Naive B cell (primary cell): ENCODE measurements around the gene SLC9A5. TPM values are rescaled to one million over a fixed set of nuclear protein-coding genes. Genes with fewer than 3 reads are reported as not detected.

Experiments
- ATAC-seq, 2 donors: fragments of 150-1000 bp; cut with Tn5 transposase; 2 replicates each; pipeline ENCODE4 v1.10.0; 2021; ENCODE audit warnings: low read depth in 2 of 2, mild to moderate bottlenecking in 2 of 2, moderate library complexity in 2 of 2
- DNase-seq: peaks from one replicate; pipeline ENCODE4 v3.0.0; 2022
- H3K27ac Mint-ChIP-seq, 6 donors: one replicate each; pipeline ENCODE4 v1.8.0; 2020 to 2022; ENCODE audit warnings: mild to moderate bottlenecking in 6 of 6, mixed read lengths in 6 of 6, moderate library complexity in 5 of 6, inconsistent platforms in 2 of 6
- H3K27me3 Mint-ChIP-seq, 3 donors: one replicate each; pipeline ENCODE4 v1.8.0; 2021 to 2022; ENCODE audit warnings: mixed read lengths in 3 of 3, mild to moderate bottlenecking in 1 of 3
- H3K36me3 Mint-ChIP-seq, 2 donors: one replicate each; pipeline ENCODE4 v1.8.0; 2020 to 2022; ENCODE audit warnings: mixed read lengths in 2 of 2, inconsistent platforms in 1 of 2, mild to moderate bottlenecking in 1 of 2
- H3K4me1 Mint-ChIP-seq, 3 donors: one replicate each; pipeline ENCODE4 v1.8.0; 2020 to 2022; ENCODE audit warnings: mixed read lengths in 3 of 3, inconsistent platforms in 1 of 3, mild to moderate bottlenecking in 1 of 3, moderate library complexity in 1 of 3
- H3K4me3 Mint-ChIP-seq, 8 donors: one replicate each; pipeline ENCODE4 v1.8.0; 2020 to 2022; ENCODE audit warnings: mild to moderate bottlenecking in 8 of 8, mixed read lengths in 8 of 8, moderate library complexity in 8 of 8, inconsistent platforms in 2 of 8
- H3K9me3 Mint-ChIP-seq, 7 donors: one replicate each; pipeline ENCODE4 v1.8.0; 2020 to 2022; ENCODE audit warnings: mixed read lengths in 7 of 7, mild to moderate bottlenecking in 5 of 7, inconsistent platforms in 2 of 7, moderate library complexity in 1 of 7
- polyA plus RNA-seq, 6 donors: library from polyadenylated mRNA; unstranded; fragments of 300-500 nt; fragmentation: Illumina TruSeq; gene quantifications; one replicate each; pipeline ENCODE4 v1.2.3, GENCODE V29; 2021; ENCODE audit warnings: low read depth in 6 of 6

Gene SLC9A5
- polyA plus RNA-seq, 6 donors from 2014 or later: 0.08 to 0.14 (median 0.10) TPM; not detected in 2

DNA sequence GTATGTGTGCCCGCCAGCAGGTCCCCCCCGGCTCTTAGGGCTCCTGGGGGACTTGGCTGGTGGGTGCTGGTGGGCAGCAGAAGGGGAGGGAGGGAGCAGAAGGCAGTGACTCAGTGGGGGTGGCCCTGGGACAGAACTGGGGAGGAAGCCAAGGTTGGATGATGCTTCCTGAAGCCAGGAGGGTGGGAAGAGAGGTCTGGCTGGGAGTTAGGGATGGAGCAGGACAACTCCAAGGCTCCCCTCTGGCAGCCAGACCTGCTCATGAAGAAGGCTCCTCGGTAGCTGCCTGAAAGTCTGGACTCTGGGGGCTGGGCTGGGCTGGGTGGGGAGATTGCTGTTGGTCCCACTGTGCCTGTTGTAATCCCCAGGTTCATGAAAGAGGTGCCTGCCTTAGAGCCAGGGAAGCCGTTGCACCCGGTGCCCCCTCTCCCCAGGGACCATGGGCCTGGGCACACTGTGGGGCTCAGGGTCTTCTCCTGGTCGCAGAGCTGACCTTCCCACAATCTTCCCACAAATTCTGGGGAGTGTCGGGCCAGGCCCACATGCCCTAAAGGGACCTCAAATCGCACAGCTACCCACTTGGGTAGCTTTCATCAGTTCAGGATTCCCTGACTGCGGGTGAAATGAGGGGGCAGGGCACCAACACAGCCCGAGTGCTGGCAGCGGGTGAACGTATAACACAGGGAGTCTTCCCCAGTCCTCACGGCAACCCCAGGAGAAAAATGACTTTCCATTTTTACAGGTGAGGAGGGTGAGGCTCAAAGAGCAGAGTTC is 29.4 kb downstream of the SLC9A5 start:
- Mint-ChIP-seq H3K4me3 (peak overlapping the region; percentile 53 to 85 (median 78)), H3K36me3 (peaks cover 0 to 7% of the 10 kb centered on the region in 2 donors), H3K27ac (peak overlapping the region in 2 of 6 donors; percentile 69 to 79), H3K27me3 (no peaks in the 10 kb centered on the region), H3K9me3 (no peaks in the 10 kb centered on the region), H3K4me1 (peaks cover 9 to 14% (median 12%) of the 10 kb centered on the region in 3 donors)
- DNase-seq: no peak
- ATAC-seq: no peak

DNA sequence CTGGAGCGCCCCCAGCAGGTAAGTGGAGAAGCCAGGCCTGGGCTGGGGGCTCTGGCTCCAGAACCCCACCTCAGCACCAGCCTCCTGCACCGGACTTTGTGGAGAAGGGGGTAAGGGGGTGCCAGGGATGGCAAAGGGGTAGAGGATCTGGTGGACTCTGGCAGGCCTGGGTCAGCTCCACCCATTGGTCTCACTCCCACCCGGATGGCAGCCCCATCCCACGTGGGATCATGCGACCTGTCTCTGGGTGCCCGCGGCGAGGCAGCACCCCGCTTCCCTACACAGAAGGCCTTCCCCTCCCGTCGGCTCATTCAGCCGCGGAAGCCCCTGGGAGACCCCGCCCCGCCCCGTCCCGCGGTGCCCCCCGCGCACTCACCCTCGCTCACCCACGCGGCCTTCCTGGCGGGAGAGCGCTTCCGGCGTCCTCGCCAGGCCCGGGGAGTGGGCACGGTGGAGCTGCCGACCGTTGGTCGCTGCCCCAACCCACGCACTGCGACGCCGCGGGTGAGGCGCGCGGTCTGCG is 30.1 kb downstream of the SLC9A5 start:
- peak overlapping the region in 2 of 6 donors; percentile 69 to 79 for H3K27ac Mint-ChIP-seq
- DNase-seq: no peak

DNA sequence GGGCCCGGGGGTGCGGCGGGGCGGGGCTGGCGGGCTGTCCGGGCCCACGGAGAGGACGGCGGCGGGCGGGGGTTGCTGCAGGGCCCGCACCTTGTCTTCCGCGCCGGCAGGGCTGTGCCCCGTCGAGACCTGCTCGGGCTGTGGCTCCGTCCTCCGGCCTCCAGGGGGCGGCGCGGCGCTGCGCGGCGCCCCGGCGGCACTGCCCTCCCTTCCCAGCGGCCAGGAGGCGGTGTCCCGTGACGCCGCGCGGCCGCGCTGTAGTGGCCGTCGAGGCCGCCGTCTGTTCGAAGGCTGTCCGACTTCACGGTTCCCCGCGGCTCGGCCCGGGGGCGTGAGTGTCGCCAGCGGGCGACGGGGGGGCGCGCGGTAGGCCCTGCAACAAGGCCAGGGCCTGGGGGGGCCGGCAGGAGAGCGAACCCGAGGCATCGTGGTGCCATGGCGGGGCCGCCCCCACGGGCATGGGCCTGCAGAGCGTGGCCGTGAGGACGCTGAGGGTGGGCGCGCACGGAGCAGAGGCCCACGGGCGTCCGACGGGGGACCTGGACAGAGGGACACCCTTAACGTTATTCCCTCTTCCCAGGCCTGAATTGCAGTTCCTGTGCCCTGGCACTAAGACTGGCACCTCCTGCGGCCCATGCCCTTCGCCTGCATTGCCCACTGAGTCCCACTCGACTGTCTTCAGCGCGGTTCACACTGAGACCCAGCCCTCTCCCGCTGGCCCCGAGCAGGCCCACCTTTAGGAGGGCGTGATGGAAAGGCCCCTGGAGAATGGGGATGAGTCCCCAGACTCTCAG is 30.7 kb downstream of the SLC9A5 start, which contains the start of gene PLEKHG4:
Gene PLEKHG4, plus strand, starts transcription at position 237 of the 794 bp plus-strand sequence. Its CDS starts 513 bp downstream, at position 750.
- no peaks in the 10 kb centered on the region for H3K27me3 Mint-ChIP-seq
- H3K4me3 Mint-ChIP-seq: peak within 1 kb of the TSS; percentile 57 to 85 (median 78)
- H3K36me3 Mint-ChIP-seq: peaks cover 0 to 7% of the 10 kb centered on the region in 2 donors
- peaks cover 9 to 15% (median 14%) of the 10 kb centered on the region in 3 donors for H3K4me1 Mint-ChIP-seq
- DNase-seq (peak; percentile 59), ATAC-seq (peak; percentile 95 to 96)
- peak within 1 kb of the TSS in 2 of 6 donors; percentile 69 to 79 for H3K27ac Mint-ChIP-seq
- H3K9me3 Mint-ChIP-seq: no peaks in the 10 kb centered on the region

More for the DNA sequence above, 30.1 kb downstream of the SLC9A5 start:
- Mint-ChIP-seq H3K36me3 (peaks cover 0 to 7% of the 10 kb centered on the region in 2 donors), H3K27me3 (no peaks in the 10 kb centered on the region), H3K4me1 (peaks cover 9 to 15% (median 14%) of the 10 kb centered on the region in 3 donors), H3K9me3 (no peaks in the 10 kb centered on the region), H3K4me3 (peak overlapping the region; percentile 53 to 85 (median 78))
- peak; percentile 51 for ATAC-seq

DNA sequence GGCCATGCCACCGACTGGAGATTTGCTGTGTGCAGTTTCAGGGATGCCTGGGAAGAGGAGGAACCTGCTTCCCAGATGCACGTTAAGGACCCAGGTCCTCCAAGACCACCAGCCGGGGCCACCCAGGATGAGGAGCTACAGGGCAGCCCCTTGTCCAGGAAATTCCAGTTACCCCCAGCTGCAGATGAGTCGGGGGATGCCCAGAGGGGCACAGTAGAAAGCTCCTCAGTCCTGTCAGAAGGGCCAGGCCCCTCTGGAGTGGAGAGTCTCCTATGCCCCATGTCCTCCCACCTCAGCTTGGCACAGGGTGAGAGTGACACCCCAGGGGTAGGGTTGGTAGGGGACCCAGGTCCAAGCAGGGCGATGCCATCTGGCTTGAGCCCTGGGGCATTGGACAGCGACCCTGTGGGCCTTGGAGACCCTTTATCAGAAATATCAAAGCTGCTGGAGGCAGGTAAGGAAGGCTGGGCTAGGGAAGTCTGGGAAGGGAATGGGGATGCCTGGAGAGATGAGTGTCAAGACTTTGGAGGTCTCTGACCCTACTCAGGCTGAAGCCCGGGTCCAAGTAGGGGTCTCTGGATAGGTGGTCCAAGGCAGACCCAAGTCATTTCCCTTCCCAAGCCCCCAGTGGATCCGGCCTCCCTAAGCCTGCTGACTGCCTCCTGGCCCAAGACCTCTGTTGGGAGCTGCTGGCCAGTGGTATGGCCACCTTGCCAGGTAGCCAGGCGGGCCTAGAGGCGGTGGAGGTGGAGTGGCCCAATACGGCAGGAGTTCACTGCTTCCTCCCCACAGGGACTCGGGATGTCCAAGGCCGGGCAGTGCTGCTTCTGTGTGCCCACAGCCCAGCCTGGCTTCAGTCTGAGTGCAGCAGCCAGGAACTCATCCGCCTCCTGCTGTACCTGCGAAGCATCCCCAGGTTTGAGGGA is 31.6 kb downstream of the SLC9A5 start:
- Mint-ChIP-seq H3K9me3 (no peaks in the 10 kb centered on the region), H3K27ac (no peak overlapping the region), H3K4me3 (peak overlapping the region in 6 of 8 donors; percentile 15 to 83 (median 46)), H3K27me3 (no peaks in the 10 kb centered on the region), H3K4me1 (peaks cover 9 to 15% (median 14%) of the 10 kb centered on the region in 3 donors), H3K36me3 (peaks cover 0 to 7% of the 10 kb centered on the region in 2 donors)
- ATAC-seq (no peak), DNase-seq (no peak)

DNA sequence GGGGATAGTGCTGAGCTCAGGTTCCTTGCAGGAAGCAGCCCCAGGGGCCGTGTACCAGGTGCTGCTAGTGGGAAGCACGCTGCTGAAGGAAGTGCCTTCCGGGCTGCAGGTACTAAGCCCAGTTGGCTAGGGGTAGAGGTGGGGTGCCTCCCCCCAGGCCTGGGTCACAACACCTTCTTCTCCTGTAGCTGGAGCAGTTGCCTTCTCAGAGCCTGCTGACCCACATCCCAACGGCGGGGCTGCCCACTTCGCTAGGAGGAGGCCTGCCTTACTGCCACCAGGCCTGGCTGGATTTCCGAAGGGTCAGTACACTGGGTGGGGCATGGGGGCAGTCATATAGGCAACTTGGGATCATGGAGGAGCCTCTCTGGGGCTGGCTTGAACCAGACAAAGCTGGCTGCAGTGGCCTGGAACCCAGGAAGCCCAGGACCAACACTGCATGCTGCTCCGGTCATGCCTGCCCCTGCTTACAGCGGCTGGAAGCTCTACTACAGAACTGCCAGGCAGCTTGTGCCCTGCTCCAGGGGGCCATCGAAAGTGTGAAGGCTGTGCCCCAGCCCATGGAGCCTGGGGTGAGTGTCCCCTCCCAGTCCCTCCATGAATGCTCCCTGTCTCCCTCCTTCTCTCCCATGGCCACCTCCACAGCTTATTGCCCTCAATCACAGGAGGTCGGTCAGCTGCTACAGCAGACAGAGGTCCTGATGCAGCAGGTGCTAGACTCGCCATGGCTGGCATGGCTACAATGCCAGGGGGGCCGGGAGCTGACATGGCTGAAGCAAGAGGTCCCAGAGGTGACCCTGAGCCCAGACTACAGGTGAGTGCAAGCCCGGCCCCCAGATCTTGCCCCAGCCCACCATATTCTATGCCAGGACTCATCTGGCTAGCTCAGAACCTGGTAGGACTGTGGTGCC is 33.0 kb downstream of the SLC9A5 start:
- no peak overlapping the region for H3K27ac Mint-ChIP-seq
- no peaks in the 10 kb centered on the region for H3K9me3 Mint-ChIP-seq
- peaks cover 9 to 14% (median 10%) of the 10 kb centered on the region in 3 donors for H3K4me1 Mint-ChIP-seq
- DNase-seq: no peak
- H3K4me3 Mint-ChIP-seq: peak overlapping the region in 2 of 8 donors; percentile 30 to 43
- ATAC-seq: no peak
- H3K27me3 Mint-ChIP-seq: no peaks in the 10 kb centered on the region
- peaks cover 0 to under 1% of the 10 kb centered on the region in 2 donors for H3K36me3 Mint-ChIP-seq

DNA sequence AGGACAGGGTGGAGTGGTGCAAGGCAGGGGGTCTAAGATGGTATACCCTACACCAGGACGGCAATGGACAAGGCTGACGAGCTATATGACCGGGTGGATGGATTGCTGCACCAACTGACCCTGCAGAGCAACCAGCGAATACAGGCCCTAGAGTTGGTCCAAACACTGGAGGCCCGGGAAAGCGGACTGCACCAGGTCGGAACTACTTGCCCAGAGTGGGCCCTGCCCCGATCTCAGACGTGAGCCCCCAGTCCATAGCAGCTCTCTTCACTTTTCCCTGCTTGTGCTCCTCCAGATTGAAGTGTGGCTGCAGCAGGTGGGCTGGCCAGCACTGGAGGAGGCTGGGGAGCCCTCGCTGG is 33.6 kb downstream of the SLC9A5 start:
- Mint-ChIP-seq H3K4me1 (peaks cover 8 to 13% (median 10%) of the 10 kb centered on the region in 3 donors), H3K4me3 (no peak overlapping the region), H3K9me3 (no peaks in the 10 kb centered on the region), H3K27me3 (no peaks in the 10 kb centered on the region), H3K27ac (no peak overlapping the region), H3K36me3 (no peaks in the 10 kb centered on the region)
- DNase-seq (no peak), ATAC-seq (no peak)

DNA sequence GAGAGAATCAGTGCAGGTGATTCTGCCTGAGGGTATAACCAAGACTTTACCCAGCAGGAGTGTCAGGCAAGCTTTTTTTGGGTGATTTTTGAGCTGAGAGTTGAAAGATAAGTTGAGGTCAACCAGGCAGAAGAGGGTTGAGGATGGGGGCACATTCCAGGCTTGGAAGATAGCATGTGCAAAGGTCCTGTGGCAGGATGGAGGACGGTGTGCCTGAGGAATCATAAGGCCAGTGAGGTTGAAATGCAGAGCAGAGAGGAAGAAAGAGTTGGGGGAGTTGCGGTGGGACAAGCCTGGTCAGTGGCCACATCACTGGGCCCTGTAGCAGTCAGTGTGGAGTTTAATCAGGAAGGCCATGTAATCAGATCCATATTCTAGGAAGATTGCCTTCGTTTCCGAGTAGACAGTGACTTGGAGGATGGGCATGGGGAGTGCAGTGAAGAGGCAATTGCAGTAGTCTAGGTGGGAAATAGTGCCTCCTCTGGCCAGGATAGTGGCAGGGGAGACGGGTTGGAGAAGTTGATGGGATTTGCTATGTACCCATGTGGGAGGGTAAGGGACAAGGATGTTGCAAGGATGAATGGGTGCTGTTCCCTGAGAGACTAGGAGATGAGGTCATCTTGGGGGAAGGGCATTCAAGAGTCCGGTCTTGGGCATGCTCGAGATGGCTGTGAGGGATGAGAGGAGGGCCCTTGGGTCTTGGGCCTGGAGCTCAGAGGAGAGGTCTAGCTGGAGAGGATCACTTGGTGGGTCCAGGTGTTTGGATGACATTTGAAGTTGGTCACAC is 34.5 kb downstream of the SLC9A5 start:
- peak overlapping the region in 3 of 6 donors; percentile 7 to 77 (median 59) for H3K27ac Mint-ChIP-seq
- ATAC-seq: no peak

DNA sequence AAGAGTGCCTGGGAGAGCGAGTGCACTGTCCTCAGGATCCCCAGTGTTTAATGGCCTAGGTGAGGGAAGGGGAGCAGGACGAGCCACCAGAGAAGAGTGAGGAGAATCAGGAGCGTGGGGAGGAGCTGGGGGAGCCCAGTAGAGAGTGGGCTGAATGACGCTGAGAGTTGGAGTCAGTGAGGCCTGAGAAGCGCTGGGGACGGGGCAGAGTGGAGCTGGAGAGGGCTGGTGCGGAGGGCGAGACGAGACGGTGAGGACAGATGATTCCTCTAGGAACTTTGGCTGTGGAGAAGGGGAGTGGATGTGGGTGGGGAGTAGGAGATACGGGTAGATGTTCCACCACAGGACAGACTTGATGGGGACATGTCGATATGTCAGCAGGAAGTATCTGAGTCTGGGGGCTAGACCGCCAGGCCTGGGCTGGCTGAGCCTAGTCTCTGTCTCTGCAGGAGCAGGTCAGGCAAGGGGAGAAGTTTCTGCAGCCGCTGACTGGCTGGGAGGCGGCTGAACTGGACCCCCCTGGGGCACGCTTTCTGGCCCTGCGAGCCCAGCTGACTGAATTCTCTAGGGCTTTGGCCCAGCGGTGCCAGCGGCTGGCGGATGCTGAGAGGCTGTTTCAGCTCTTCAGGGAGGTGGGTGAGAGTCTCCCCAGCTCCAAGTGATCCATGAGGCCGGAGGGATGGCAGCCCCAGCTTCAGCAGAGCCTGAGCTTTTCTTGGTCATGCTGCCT is 35.2 kb downstream of the SLC9A5 start:
- ATAC-seq (no peak), DNase-seq (no peak)
- no peaks in the 10 kb centered on the region for H3K9me3 Mint-ChIP-seq
- H3K27me3 Mint-ChIP-seq: no peaks in the 10 kb centered on the region
- peaks cover 0 to 5% (median 0%) of the 10 kb centered on the region in 3 donors for H3K4me1 Mint-ChIP-seq
- no peaks in the 10 kb centered on the region for H3K36me3 Mint-ChIP-seq
- no peak overlapping the region for H3K4me3 Mint-ChIP-seq
- peak overlapping the region in 3 of 6 donors; percentile 77 to 95 (median 78) for H3K27ac Mint-ChIP-seq

More for the DNA sequence above, 34.5 kb downstream of the SLC9A5 start:
- DNase-seq: no peak
- no peaks in the 10 kb centered on the region for H3K36me3 Mint-ChIP-seq
- H3K4me3 Mint-ChIP-seq: no peak overlapping the region
- no peaks in the 10 kb centered on the region for H3K9me3 Mint-ChIP-seq
- H3K4me1 Mint-ChIP-seq: peaks cover 5 to 10% (median 6%) of the 10 kb centered on the region in 3 donors
- no peaks in the 10 kb centered on the region for H3K27me3 Mint-ChIP-seq

DNA sequence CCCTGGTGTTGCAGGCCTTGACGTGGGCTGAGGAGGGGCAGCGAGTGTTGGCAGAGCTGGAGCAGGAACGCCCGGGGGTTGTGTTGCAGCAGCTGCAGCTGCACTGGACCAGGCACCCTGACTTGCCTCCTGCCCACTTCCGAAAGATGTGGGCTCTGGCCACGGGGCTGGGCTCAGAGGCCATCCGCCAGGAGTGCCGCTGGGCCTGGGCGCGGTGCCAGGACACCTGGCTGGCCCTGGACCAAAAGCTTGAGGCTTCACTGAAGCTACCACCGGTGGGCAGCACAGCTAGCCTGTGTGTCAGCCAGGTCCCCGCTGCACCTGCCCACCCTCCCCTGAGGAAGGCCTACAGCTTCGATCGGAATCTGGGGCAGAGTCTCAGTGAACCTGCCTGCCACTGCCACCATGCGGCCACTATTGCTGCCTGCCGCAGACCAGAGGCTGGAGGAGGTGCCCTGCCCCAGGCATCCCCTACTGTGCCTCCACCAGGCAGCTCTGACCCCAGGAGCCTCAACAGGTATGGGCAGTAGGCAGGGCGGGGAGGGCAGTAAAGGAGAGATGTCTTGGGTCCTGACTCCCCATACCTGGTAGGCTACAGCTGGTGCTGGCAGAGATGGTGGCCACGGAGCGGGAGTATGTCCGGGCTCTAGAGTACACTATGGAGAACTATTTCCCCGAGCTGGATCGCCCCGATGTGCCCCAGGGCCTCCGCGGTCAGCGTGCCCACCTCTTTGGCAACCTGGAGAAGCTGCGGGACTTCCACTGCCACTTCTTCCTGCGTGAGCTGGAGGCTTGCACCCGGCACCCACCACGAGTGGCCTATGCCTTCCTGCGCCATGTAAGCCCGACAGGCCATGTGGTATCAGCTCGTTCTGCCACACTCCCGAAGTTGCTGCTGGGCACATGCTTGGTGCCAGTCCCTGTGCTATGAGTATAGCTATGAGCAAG is 36.2 kb downstream of the SLC9A5 start:
- H3K4me3 Mint-ChIP-seq: peak overlapping the region in 1 of 8 donors; percentile 37
- no peak for ATAC-seq

More for the DNA sequence above, 36.2 kb downstream of the SLC9A5 start:
- no peak overlapping the region for H3K27ac Mint-ChIP-seq
- no peaks in the 10 kb centered on the region for H3K36me3 Mint-ChIP-seq
- H3K9me3 Mint-ChIP-seq: no peaks in the 10 kb centered on the region
- no peaks in the 10 kb centered on the region for H3K27me3 Mint-ChIP-seq
- DNase-seq: no peak
- peaks cover 0 to 5% (median 0%) of the 10 kb centered on the region in 3 donors for H3K4me1 Mint-ChIP-seq
